NCI-H748 (cell line): Measurements from ENCODE around the gene CNOT10.

Experiments
- DNase-seq: peaks from one replicate; lab custom pipeline; 2025; ENCODE audit not compliant: unreplicated experiment; lab: John Stamatoyannopoulos, UW

CNOT10 gene

GRCh38 chr3:32817558-32818228 lies 132.7 kb downstream of the CNOT10 start, which contains the start of gene TRIM71:
TSS of gene TRIM71 (plus strand) at chr3:32817997. CDS start at chr3:32818081, 84 bp downstream.
- peak; percentile 62 for DNase-seq

- peak; percentile 64 for DNase-seq
Measured at GRCh38 chr3:32818229-32818969, 133.4 kb downstream of the CNOT10 start.

- DNase-seq: no peak
Measured at GRCh38 chr3:32818970-32819511, 134.1 kb downstream of the CNOT10 start.

GRCh38 chr3:32819551-32820348 lies 134.8 kb downstream of the CNOT10 start:
- no peak for DNase-seq

- DNase-seq: no peak
Measured at GRCh38 chr3:32820430-32820829, 135.4 kb downstream of the CNOT10 start.

GRCh38 chr3:32820971-32821685 lies 136.1 kb downstream of the CNOT10 start:
- no peak for DNase-seq

GRCh38 chr3:32821686-32822296 lies 136.8 kb downstream of the CNOT10 start:
- no peak for DNase-seq

- no peak for DNase-seq
Measured at GRCh38 chr3:32822609-32823498, 137.9 kb downstream of the CNOT10 start.
